Activated T-cell treated with anti-CD3 and anti-CD28 coated beads, Interleukin-2, amount 50 U/mL, for 48 hours (primary cell): ENCODE measurements around the gene ZNF408.

Experiments used
- DNase-seq, 2 experiments: peaks; one replicate each; pipeline ENCODE4 v3.0.0-alpha.2; 2020

The ZNF408 gene

GRCh38 chr11:46676436-46677158, 24.2 kb upstream of the ZNF408 start:
- DNase-seq: no peak

- DNase-seq: no peak
Measured at GRCh38 chr11:46677169-46677568, 23.7 kb upstream of the ZNF408 start.

GRCh38 chr11:46677991-46678740, 22.7 kb upstream of the ZNF408 start:
- DNase-seq: no peak

GRCh38 chr11:46678741-46679130, 22.1 kb upstream of the ZNF408 start:
- no peak for DNase-seq

- no peak for DNase-seq
Measured at GRCh38 chr11:46679241-46680163, 21.3 kb upstream of the ZNF408 start.

GRCh38 chr11:46680164-46680760, 20.6 kb upstream of the ZNF408 start:
- DNase-seq: no peak

GRCh38 chr11:46680815-46681214, 20.0 kb upstream of the ZNF408 start:
- no peak for DNase-seq

GRCh38 chr11:46681814-46682213, 19.0 kb upstream of the ZNF408 start:
- no peak for DNase-seq

GRCh38 chr11:46682773-46683752, 17.8 kb upstream of the ZNF408 start:
- no peak for DNase-seq

GRCh38 chr11:46684367-46684766, 16.5 kb upstream of the ZNF408 start:
- no peak for DNase-seq

GRCh38 chr11:46686886-46687795, 13.7 kb upstream of the ZNF408 start:
- no peak for DNase-seq

- no peak for DNase-seq
Measured at GRCh38 chr11:46690702-46691101, 10.1 kb upstream of the ZNF408 start.

- DNase-seq: no peak
Measured at GRCh38 chr11:46692450-46692849, 8.4 kb upstream of the ZNF408 start.

GRCh38 chr11:46693597-46694012, 7.2 kb upstream of the ZNF408 start:
- DNase-seq: no peak

- no peak for DNase-seq
Measured at GRCh38 chr11:46694072-46694471, 6.8 kb upstream of the ZNF408 start.

- no peak for DNase-seq
Measured at GRCh38 chr11:46694607-46695006, 6.2 kb upstream of the ZNF408 start.

- no peak for DNase-seq
Measured at GRCh38 chr11:46695345-46696211, 5.3 kb upstream of the ZNF408 start.

GRCh38 chr11:46696212-46696558, 4.6 kb upstream of the ZNF408 start:
- no peak for DNase-seq

GRCh38 chr11:46697303-46697702, 3.5 kb upstream of the ZNF408 start:
- no peak for DNase-seq

- DNase-seq: no peak
Measured at GRCh38 chr11:46697723-46698122, 3.1 kb upstream of the ZNF408 start.
